ENCODE measurements around the gene CBX2.
A peak's percentile ranks its signal among the peaks of the same experiment; 100 is the strongest.

Gene CBX2

GRCh38 chr17:79829004-79829403 lies 51.1 kb downstream of the CBX2 start:
- DNase-seq (ENCODE audit: low read depth in 2 of 2), result no peak

GRCh38 chr17:79829457-79829856 lies 51.5 kb downstream of the CBX2 start:
- DNase-seq (ENCODE audit: low read depth in 2 of 2), result no peak

GRCh38 chr17:79830303-79830702 lies 52.4 kb downstream of the CBX2 start:
- DNase-seq (ENCODE audit: low read depth in 2 of 2), result no peak

- no peak for DNase-seq (ENCODE audit: low read depth in 2 of 2)
These were observed 52.9 kb downstream of the CBX2 start for GRCh38 chr17:79830763-79831264.

- DNase-seq (ENCODE audit: low read depth in 2 of 2), result no peak
These were observed 53.6 kb downstream of the CBX2 start for GRCh38 chr17:79831265-79832217.

GRCh38 chr17:79832218-79833109 lies 54.5 kb downstream of the CBX2 start:
- DNase-seq (ENCODE audit: low read depth in 2 of 2), result no peak

- DNase-seq (ENCODE audit: low read depth in 2 of 2), result no peak
These were observed 55.1 kb downstream of the CBX2 start for GRCh38 chr17:79833110-79833450.

GRCh38 chr17:79833744-79834564 lies 56.0 kb downstream of the CBX2 start:
- no peak for DNase-seq (ENCODE audit: low read depth in 2 of 2)

GRCh38 chr17:79834565-79835469 lies 56.9 kb downstream of the CBX2 start:
- DNase-seq (ENCODE audit: low read depth in 2 of 2), result no peak

GRCh38 chr17:79835470-79835899 lies 57.5 kb downstream of the CBX2 start:
- DNase-seq (ENCODE audit: low read depth in 2 of 2), result no peak

- DNase-seq (ENCODE audit: low read depth in 2 of 2), result no peak
These were observed 58.1 kb downstream of the CBX2 start for GRCh38 chr17:79835953-79836509.

- DNase-seq (ENCODE audit: low read depth in 2 of 2), result no peak
These were observed 58.6 kb downstream of the CBX2 start for GRCh38 chr17:79836510-79836971.

- DNase-seq (ENCODE audit: low read depth in 2 of 2), result peak in 1 of 2 donors; percentile 36
These were observed 59.3 kb downstream of the CBX2 start for GRCh38 chr17:79836972-79837887.

All from stimulated activated CD8-positive, alpha-beta memory T cell treated with anti-CD3 and anti-CD28 coated beads, Interleukin-7, amount 100 ng/mL, for 4 hours (primary cell).